ENCODE data around the gene STAT3. TPM values are rescaled to one million over a fixed set of nuclear protein-coding genes. Genes with fewer than 3 reads are reported as not detected.
A peak's percentile ranks its signal among the peaks of the same experiment; 100 is the strongest.

STAT3 gene
- total and polyA plus RNA-seq, 9 of the 15 experiments (the other 6 are each of a cell fraction or from before 2014, with no cell fraction given) = 90.0 to 179 (median 114) TPM

GRCh38 chr17:42322382-42323267 lies 65.6 kb downstream of the STAT3 start (continued):
- TF ChIP-seq EZH2 (IDR thresholded peaks at IDR 0.05; ENCODE audit: borderline replicate concordance, low read depth, low read length) = no peak
- no peak for TF ChIP-seq HNRNPH1 (optimal IDR thresholded peaks at IDR 0.05; ENCODE audit: low read depth, low read length)
- TF ChIP-seq HSF4 (CRISPR knock-in tag; IDR thresholded peaks at IDR 0.05; ENCODE audit: borderline replicate concordance) = no peak
- TF ChIP-seq CBX1 (IDR thresholded peaks at IDR 0.05; ENCODE audit: low read depth) = no peak
- TF ChIP-seq, protein P1, sequence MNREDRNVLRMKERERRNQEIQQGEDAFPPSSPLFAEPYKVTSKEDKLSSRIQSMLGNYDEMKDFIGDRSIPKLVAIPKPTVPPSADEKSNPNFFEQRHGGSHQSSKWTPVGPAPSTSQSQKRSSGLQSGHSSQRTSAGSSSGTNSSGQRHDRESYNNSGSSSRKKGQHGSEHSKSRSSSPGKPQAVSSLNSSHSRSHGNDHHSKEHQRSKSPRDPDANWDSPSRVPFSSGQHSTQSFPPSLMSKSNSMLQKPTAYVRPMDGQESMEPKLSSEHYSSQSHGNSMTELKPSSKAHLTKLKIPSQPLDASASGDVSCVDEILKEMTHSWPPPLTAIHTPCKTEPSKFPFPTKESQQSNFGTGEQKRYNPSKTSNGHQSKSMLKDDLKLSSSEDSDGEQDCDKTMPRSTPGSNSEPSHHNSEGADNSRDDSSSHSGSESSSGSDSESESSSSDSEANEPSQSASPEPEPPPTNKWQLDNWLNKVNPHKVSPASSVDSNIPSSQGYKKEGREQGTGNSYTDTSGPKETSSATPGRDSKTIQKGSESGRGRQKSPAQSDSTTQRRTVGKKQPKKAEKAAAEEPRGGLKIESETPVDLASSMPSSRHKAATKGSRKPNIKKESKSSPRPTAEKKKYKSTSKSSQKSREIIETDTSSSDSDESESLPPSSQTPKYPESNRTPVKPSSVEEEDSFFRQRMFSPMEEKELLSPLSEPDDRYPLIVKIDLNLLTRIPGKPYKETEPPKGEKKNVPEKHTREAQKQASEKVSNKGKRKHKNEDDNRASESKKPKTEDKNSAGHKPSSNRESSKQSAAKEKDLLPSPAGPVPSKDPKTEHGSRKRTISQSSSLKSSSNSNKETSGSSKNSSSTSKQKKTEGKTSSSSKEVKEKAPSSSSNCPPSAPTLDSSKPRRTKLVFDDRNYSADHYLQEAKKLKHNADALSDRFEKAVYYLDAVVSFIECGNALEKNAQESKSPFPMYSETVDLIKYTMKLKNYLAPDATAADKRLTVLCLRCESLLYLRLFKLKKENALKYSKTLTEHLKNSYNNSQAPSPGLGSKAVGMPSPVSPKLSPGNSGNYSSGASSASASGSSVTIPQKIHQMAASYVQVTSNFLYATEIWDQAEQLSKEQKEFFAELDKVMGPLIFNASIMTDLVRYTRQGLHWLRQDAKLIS (CRISPR knock-in tag; IDR thresholded peaks at IDR 0.05) = peak; percentile 47; the same call in 1 of the 2 replicates
- peak; percentile 55; the same call in 1 of the 2 replicates for TF ChIP-seq ARID4B (CRISPR knock-in tag; IDR thresholded peaks at IDR 0.05)
- no peak for TF ChIP-seq ZNF830 (CRISPR knock-in tag; IDR thresholded peaks at IDR 0.05)
- peak; percentile 44; the same call in 1 of the 2 replicates for TF ChIP-seq NFE2 (IDR thresholded peaks at IDR 0.05; ENCODE audit: low read depth)
- TF ChIP-seq HNRNPLL (IDR thresholded peaks at IDR 0.05; ENCODE audit: low read depth, low read length, poor library complexity, severe bottlenecking) = no peak
- no peak for TF ChIP-seq THAP7 (CRISPR knock-in tag; IDR thresholded peaks at IDR 0.05)
- TF ChIP-seq RFX7 (CRISPR knock-in tag; IDR thresholded peaks at IDR 0.05) = no peak
- TF ChIP-seq, protein P2, sequence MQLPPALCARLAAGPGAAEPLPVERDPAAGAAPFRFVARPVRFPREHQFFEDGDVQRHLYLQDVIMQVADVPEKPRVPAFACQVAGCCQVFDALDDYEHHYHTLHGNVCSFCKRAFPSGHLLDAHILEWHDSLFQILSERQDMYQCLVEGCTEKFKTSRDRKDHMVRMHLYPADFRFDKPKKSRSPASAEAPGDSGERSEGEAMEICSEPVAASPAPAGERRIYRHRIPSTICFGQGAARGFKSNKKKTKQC (CRISPR knock-in tag; IDR thresholded peaks at IDR 0.05) = 0 out of 2 replicates have a peak, but pooled peaks have one; percentile 31
- no peak for TF ChIP-seq MIER1 (IDR thresholded peaks at IDR 0.05; ENCODE audit: low read depth)
- TF ChIP-seq GABPB1 (CRISPR knock-in tag; IDR thresholded peaks at IDR 0.05) = peak; percentile 52; the same call in 1 of the 2 replicates
- TF ChIP-seq TAF15 (IDR thresholded peaks at IDR 0.05; ENCODE audit: low read depth, low read length) = no peak
- peak; percentile 57; the same call in 1 of the 2 replicates for TF ChIP-seq MTA3 (IDR thresholded peaks at IDR 0.05; ENCODE audit: borderline replicate concordance)
- no peak for TF ChIP-seq KLF10 (CRISPR knock-in tag; IDR thresholded peaks at IDR 0.05)
- TF ChIP-seq ZNF780A (CRISPR knock-in tag; IDR thresholded peaks at IDR 0.05) = no peak
